Skin epidermis (tissue), 12 donors: ENCODE results near the gene SYT13.

ENCODE experiments used
- H3K27ac ChIP-seq, 21 experiments: fragments of 200-600 bp; sonication (generic) in 11 of 21; one replicate each; pipeline ENCODE4 v1.5.0; 2020; ENCODE audit warnings: mild to moderate bottlenecking in 3 of 21, inconsistent platforms in 2 of 21, moderate library complexity in 2 of 21
- H3K4me3 ChIP-seq, 7 experiments: fragments of 200-600 bp; sonication (generic) in 2 of 7; one replicate each; pipeline ENCODE4 v1.5.0; 2020; ENCODE audit warnings: inconsistent platforms in 2 of 7, mild to moderate bottlenecking in 2 of 7, moderate library complexity in 1 of 7

SYT13 gene

GRCh38 chr11:45225961-45226871 is 59.9 kb downstream of the SYT13 start:
- no peak overlapping the region for H3K27ac ChIP-seq
- no peak overlapping the region for H3K4me3 ChIP-seq

- H3K27ac ChIP-seq = no peak overlapping the region
- no peak overlapping the region for H3K4me3 ChIP-seq
These were observed 60.9 kb downstream of the SYT13 start for GRCh38 chr11:45225277-45225676.

GRCh38 chr11:45224766-45225165 is 61.4 kb downstream of the SYT13 start:
- H3K4me3 ChIP-seq = no peak overlapping the region
- no peak overlapping the region for H3K27ac ChIP-seq

- no peak overlapping the region for H3K4me3 ChIP-seq
These were observed 62.6 kb downstream of the SYT13 start for GRCh38 chr11:45223496-45223895.

GRCh38 chr11:45219411-45219810 is 66.7 kb downstream of the SYT13 start:
- Histone ChIP-seq H3K4me3 (no peak overlapping the region), H3K27ac (no peak overlapping the region)

More at GRCh38 chr11:45223496-45223895, 62.6 kb downstream of the SYT13 start:
- no peak overlapping the region for H3K27ac ChIP-seq

- Histone ChIP-seq H3K27ac (no peak overlapping the region), H3K4me3 (no peak overlapping the region)
These were observed 67.4 kb downstream of the SYT13 start for GRCh38 chr11:45218705-45219104.

- Histone ChIP-seq H3K4me3 (no peak overlapping the region), H3K27ac (no peak overlapping the region)
These were observed 68.2 kb downstream of the SYT13 start for GRCh38 chr11:45217991-45218390.

- Histone ChIP-seq H3K4me3 (no peak overlapping the region), H3K27ac (no peak overlapping the region)
These were observed 69.2 kb downstream of the SYT13 start for GRCh38 chr11:45216901-45217300.

GRCh38 chr11:45216031-45216430 is 70.1 kb downstream of the SYT13 start:
- no peak overlapping the region for H3K27ac ChIP-seq
- no peak overlapping the region for H3K4me3 ChIP-seq

GRCh38 chr11:45215098-45215865 is 70.9 kb downstream of the SYT13 start:
- Histone ChIP-seq H3K27ac (peak overlapping the region in 2 of 21 experiments; percentile 7 to 29), H3K4me3 (no peak overlapping the region)

- no peak overlapping the region for H3K4me3 ChIP-seq
- H3K27ac ChIP-seq = no peak overlapping the region
These were observed 72.4 kb downstream of the SYT13 start for GRCh38 chr11:45213717-45214116.

GRCh38 chr11:45213316-45213665 is 72.8 kb downstream of the SYT13 start:
- Histone ChIP-seq H3K4me3 (no peak overlapping the region), H3K27ac (no peak overlapping the region)

- Histone ChIP-seq H3K4me3 (no peak overlapping the region), H3K27ac (no peak overlapping the region)
These were observed 73.4 kb downstream of the SYT13 start for GRCh38 chr11:45212566-45213315.

- Histone ChIP-seq H3K4me3 (no peak overlapping the region), H3K27ac (no peak overlapping the region)
These were observed 74.4 kb downstream of the SYT13 start for GRCh38 chr11:45211732-45212131.

GRCh38 chr11:45210846-45211245 is 75.3 kb downstream of the SYT13 start:
- H3K27ac ChIP-seq = no peak overlapping the region
- no peak overlapping the region for H3K4me3 ChIP-seq

GRCh38 chr11:45209891-45210699 is 76.0 kb downstream of the SYT13 start:
- Histone ChIP-seq H3K27ac (peak overlapping the region in 1 of 21 experiments; percentile 12), H3K4me3 (no peak overlapping the region)

- Histone ChIP-seq H3K4me3 (no peak overlapping the region), H3K27ac (peak overlapping the region in 1 of 21 experiments; percentile 12)
These were observed 76.9 kb downstream of the SYT13 start for GRCh38 chr11:45209000-45209879.

GRCh38 chr11:45208135-45208534 is 78.0 kb downstream of the SYT13 start:
- Histone ChIP-seq H3K27ac (no peak overlapping the region), H3K4me3 (no peak overlapping the region)
